GM12874 (cell line): ENCODE data around the gene ADGRF4.

Source experiments
- TF ChIP-seq, protein P1 (sequence below): IDR thresholded peaks from 2 replicates; pipeline ENCODE4 v1.5.1; 2011; ENCODE audit warnings: low read depth, mild to moderate bottlenecking, control low read depth, low read length, moderate library complexity; ENCODE audit not compliant: insufficient read depth

The ADGRF4 gene

DNA sequence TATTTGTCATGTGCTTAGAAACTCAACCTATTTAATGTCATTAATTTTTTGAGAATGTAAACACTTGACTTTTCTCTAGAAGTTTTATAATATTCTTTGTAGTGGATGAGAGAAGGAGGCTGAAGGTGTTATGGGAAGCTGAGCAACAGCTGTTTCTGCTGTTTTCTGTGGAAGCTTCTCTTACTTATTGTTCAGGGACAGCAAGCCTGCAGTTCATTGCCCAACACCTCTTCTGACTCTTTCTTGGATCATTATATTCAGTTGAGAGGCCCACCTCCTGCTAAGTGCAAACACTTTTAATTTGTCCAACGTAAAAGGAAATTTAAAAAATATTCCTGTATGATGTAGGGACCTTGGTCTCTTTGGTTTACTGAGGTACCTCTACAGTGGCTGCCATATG lies 12.0 kb upstream of the ADGRF4 start:
- TF ChIP-seq, protein P1, sequence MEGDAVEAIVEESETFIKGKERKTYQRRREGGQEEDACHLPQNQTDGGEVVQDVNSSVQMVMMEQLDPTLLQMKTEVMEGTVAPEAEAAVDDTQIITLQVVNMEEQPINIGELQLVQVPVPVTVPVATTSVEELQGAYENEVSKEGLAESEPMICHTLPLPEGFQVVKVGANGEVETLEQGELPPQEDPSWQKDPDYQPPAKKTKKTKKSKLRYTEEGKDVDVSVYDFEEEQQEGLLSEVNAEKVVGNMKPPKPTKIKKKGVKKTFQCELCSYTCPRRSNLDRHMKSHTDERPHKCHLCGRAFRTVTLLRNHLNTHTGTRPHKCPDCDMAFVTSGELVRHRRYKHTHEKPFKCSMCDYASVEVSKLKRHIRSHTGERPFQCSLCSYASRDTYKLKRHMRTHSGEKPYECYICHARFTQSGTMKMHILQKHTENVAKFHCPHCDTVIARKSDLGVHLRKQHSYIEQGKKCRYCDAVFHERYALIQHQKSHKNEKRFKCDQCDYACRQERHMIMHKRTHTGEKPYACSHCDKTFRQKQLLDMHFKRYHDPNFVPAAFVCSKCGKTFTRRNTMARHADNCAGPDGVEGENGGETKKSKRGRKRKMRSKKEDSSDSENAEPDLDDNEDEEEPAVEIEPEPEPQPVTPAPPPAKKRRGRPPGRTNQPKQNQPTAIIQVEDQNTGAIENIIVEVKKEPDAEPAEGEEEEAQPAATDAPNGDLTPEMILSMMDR, result no peak

DNA sequence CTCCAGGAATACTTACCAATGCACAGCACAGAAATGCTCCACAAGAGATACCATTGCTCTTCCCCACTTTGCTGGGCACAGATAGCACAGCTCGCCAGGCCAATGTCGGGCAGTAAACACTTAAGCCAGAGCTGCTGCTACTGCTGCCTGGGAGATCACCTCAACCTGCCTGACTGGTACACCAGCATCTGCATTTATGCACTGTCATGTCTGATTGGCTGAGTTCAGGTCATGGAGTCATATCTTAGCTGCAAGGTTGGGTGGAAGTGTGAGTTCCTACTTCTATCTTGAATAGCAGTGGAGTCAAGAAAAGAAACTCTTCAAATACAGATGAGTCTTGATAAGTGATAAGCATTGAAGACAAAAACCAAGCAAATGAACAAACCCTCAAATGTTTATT lies 10.9 kb upstream of the ADGRF4 start:
- TF ChIP-seq, protein P1, result no peak

DNA sequence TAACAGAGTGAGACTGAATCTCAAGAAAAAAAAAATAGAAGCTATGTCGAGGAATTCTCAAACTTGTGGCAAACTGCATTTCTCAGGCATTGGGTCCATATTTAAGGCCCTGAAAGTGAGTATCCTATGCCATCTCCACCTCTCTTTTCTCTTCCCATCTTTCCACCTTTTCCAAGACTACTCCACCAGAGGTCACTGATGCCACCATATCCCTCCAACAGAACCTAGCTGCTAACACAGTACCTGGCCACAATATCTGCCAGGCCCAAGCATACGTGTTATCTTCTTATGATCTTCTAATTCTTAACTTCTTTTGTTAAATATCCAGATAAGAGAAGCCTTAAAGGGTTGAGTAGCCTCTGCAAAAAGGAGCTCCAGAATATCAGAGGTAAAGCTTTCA lies 8.2 kb upstream of the ADGRF4 start:
- TF ChIP-seq, protein P1, result no peak

DNA sequence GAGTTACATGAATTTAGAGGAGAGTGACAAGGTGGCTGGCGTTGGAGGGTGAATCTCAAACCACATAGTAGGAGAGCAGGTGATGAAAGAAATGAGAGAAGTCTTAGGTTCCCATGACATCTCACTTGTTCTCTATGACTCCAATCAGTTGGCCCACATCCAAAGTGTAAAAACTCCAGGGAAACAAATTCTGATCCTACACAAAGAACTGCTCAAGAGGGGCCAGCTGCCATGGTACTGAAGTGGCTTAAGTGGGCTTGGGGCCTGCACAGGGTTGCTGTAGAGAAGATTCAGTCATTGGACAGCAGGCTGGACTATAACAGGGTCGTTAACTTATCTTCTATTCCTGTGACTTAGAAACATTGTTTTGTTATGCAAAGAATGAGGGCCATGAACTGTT lies 7.6 kb upstream of the ADGRF4 start:
- TF ChIP-seq, protein P1, result no peak

DNA sequence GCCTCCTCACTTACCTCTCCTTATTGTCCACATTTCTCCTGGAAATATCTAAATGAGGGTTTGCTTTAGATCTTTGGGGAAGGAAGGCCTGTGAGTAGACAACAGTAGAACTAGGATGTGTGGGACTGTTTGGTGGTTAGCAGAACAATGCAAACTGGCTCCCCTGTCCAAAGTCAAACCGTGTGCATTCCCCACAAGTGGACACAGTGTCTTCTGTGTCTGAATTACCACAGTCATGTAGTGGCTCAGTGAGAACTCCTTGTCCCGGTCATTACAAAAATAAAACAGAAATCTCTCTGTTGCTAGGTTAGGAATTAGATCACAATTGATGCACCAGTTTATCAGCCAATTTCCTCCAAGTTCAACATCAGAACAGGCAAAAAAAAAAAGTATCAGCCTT lies 455 bp upstream of the ADGRF4 start:
- TF ChIP-seq, protein P1, result no peak

DNA sequence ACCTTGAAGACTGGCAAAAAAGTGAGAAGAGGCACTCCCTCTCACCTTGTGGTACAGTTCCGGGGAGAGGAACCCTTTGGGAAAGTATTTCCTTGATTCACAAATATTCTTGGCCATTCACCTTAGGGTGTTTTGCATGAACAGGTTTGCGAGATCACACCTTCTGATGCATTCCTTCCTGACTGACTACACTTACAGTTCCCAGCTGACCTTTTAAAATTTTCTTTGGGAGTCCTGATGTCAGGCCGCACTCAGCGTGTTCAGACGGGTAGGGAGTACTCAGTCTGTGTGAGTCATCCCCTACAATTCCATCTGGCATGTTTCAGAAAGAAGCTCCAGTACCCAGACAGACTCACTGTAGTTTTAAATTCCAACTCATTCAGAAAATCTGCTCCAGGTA lies 1.7 kb downstream of the ADGRF4 start:
- TF ChIP-seq, protein P1, result no peak

DNA sequence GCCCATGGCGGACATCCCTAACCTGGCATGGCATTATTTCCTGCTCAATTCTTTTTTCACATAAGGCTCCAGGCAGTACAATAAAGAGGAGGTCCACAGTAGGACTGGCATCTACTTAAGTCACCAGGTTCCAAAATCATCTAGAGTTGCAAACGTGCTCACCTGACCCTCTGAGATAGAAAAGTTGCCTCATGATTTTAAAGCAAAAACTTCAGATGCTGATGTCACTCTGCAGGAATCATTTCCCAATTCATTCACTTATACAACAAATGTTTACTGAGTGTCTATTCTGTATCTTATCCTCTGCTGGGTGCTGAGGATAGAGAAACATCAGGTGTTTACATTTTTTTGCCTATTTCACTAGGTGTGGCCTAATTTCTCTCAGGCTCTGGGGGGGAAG lies 2.2 kb downstream of the ADGRF4 start:
- TF ChIP-seq, protein P1, result no peak

DNA sequence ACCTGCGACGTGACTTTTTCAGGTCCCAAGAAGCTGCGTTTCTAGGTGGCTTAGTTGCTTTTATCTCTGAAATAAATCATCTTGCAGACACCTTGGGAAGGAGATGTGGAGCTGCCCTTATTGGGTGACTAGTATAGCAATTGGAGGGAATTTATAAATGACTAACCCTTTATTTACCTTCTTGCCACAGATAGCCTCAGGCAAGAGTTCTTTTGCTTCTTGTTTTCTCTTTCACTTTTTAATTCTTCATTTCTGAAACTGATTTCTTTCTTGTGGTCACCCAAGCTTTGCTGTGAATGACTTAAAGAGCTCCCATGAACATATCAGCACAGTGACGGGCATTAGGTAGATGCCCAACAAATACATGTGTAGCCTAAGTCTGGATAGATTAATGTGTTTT lies 3.0 kb downstream of the ADGRF4 start:
- TF ChIP-seq, protein P1, result no peak
